G401 (cell line): ENCODE results near the gene ATP10D. TPM values are rescaled to one million over a fixed set of nuclear protein-coding genes. Genes with fewer than 3 reads are reported as not detected.
A peak's percentile ranks its signal among the peaks of the same experiment; 100 is the strongest.
"Not testable (repeated sequence)": the region's sequence is repeated elsewhere in the genome, so short reads cannot be mapped to it uniquely, and the experiment has no call there.

Source experiments
- DNase-seq: peaks from one replicate; pipeline ENCODE4 v3.0.0-alpha.2; 2015; ENCODE audit warnings: low spot score
- in situ Hi-C: cut with HindIII; loops from 2 replicates; pipeline ENCODE4 v1.10.0; 2016; ENCODE audit warnings: low sequenced_read_pairs, mixed read lengths
- total RNA-seq: library from RNA; depleted of rRNA; stranded (reverse); fragments of >200 nt; shearing (Covaris generic); gene quantifications from 2 replicates; pipeline ENCODE4 v1.2.3, GENCODE V29; 2014

The ATP10D gene
- total RNA-seq, 1 experiment from 2014 or later, result 0.54 TPM

- DNase-seq, result peak; percentile 36
- in situ Hi-C loops, result no loop called here
Measured at GRCh38 chr4:47485768-47486167, 693 bp downstream of the ATP10D start.

- DNase-seq, result peak; percentile 37
- in situ Hi-C loops, result no loop called here
Measured at GRCh38 chr4:47486231-47486673, 1.2 kb downstream of the ATP10D start.

GRCh38 chr4:47486727-47487126, 1.7 kb downstream of the ATP10D start:
- in situ Hi-C loops, DNase-seq: not testable (repeated sequence)

- in situ Hi-C loops, result no loop called here
- DNase-seq, result no peak
Measured at GRCh38 chr4:47488706-47489105, 3.6 kb downstream of the ATP10D start.

- in situ Hi-C loops, result no loop called here
- DNase-seq, result no peak
Measured at GRCh38 chr4:47490550-47490949, 5.5 kb downstream of the ATP10D start.

- DNase-seq, result no peak
Measured at GRCh38 chr4:47493238-47494123, 8.4 kb downstream of the ATP10D start.

GRCh38 chr4:47494124-47494430, 9.0 kb downstream of the ATP10D start:
- in situ Hi-C loops, result no loop called here
- no peak for DNase-seq

More at GRCh38 chr4:47493238-47494123, 8.4 kb downstream of the ATP10D start:
- in situ Hi-C loops, result no loop called here

- no peak for DNase-seq
- in situ Hi-C loops, result no loop called here
Measured at GRCh38 chr4:47498899-47499298, 13.8 kb downstream of the ATP10D start.

GRCh38 chr4:47499700-47500099, 14.6 kb downstream of the ATP10D start:
- in situ Hi-C loops, result no loop called here
- DNase-seq, result no peak

GRCh38 chr4:47500776-47501175, 15.7 kb downstream of the ATP10D start:
- in situ Hi-C loops, result no loop called here
- DNase-seq, result no peak

GRCh38 chr4:47505147-47505546, 20.1 kb downstream of the ATP10D start:
- in situ Hi-C loops, result no loop called here
- DNase-seq, result no peak

GRCh38 chr4:47505666-47506065, 20.6 kb downstream of the ATP10D start:
- no peak for DNase-seq
- in situ Hi-C loops, result no loop called here

GRCh38 chr4:47510506-47511143, 25.6 kb downstream of the ATP10D start:
- in situ Hi-C loops, result no loop called here
- no peak for DNase-seq

GRCh38 chr4:47513461-47513860, 28.4 kb downstream of the ATP10D start:
- in situ Hi-C loops, result no loop called here
- DNase-seq, result no peak

- DNase-seq, result no peak
- in situ Hi-C loops, result no loop called here
Measured at GRCh38 chr4:47519239-47519883, 34.3 kb downstream of the ATP10D start.

GRCh38 chr4:47525154-47525819, 40.2 kb downstream of the ATP10D start:
- in situ Hi-C loops, result no loop called here
- DNase-seq, result no peak

GRCh38 chr4:47526281-47526680, 41.2 kb downstream of the ATP10D start:
- in situ Hi-C loops, result no loop called here
- no peak for DNase-seq

- in situ Hi-C loops, DNase-seq: not testable (repeated sequence)
Measured at GRCh38 chr4:47528646-47529045, 43.6 kb downstream of the ATP10D start.

- DNase-seq, result no peak
- in situ Hi-C loops, result no loop called here
Measured at GRCh38 chr4:47530801-47531200, 45.7 kb downstream of the ATP10D start.
